DMS53 (cell line): ENCODE data around the gene AKAP9.
"Not testable (repeated sequence)": the region's sequence is repeated elsewhere in the genome, so short reads cannot be mapped to it uniquely, and the experiment has no call there.

Source experiments
- DNase-seq: peaks from one replicate; lab custom pipeline; 2025; lab: John Stamatoyannopoulos, UW

AKAP9 gene

DNA sequence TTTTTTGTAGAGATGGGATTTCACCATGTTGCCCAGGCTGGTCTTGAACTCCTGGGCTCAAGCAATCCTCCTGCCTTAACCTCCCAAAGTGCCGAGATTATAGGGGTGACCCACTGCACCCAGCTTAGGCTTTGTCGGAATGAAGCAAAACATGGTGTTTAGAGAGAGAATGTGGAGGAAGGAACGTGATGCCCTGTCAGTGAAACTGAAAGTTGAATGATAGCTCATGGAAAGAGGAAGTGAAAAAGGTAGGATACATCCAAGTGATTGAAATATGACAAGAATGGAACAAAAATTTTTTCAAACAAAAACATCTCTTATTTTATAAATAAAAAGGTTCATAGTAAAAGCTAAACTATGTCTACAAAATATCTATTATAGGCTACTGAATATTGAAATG, 5.9 kb downstream of the AKAP9 start:
- DNase-seq = no peak

- DNase-seq = no peak
Observed at GRCh38 chr7:91947948-91948347, 7.3 kb downstream of the AKAP9 start.

- peak; percentile 57 for DNase-seq
Observed at GRCh38 chr7:91949221-91950009, 8.8 kb downstream of the AKAP9 start.

DNA sequence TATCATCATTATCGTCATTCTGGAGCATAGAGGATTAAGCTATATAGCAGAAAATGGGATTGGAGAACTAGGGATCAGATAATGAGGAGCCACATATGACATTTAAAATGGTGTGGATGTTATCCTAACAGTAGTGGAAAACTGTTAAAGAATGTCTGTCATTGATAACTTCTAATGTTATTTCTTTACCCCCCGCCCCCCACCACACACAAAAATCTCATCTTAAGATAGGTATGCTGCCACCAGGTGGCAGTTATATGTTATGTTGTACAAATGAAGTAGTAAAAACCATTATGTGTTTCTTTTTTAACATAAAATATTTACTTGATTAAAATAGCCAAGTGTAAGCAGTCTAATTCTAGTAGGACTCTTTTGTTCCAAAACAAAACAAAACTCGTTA, 13.0 kb downstream of the AKAP9 start:
- peak; percentile 70 for DNase-seq

DNA sequence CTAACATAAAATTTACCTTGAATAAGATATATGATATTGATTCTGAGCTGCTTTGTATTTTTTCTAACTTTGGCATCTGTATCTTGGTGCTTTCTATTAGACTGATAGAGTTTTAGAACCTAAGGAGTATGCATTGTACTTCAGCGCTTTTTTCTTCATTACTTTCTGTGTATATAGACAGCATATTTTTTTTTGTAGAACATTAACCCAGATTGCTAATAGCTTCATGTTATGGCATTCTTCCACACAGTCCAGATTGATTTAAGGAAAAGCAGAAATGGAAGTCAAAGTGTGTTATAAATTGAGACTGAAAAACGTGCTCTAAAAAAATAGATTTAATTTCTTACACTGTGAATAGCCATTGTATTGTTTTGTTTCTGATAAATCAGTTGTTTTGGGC, 15.8 kb downstream of the AKAP9 start:
- not testable (repeated sequence) for DNase-seq

DNA sequence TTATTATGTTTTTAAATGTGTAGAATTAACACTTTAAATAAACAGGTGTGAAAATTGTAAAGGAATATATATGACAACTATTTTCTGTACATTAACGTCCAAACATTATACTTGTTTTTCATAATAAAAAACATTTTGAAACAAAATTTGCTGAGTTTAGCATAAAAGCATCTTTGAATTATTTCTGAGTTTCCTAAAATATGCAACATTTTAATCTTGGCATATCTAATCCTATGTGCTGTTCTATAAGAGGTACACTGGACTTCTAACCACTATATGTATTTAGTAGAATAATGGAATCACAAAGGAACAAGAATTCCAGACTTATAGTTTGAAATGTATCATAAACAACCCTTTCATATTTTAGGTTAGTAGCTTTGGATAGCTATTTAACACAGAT, 16.6 kb downstream of the AKAP9 start:
- no peak for DNase-seq

DNA sequence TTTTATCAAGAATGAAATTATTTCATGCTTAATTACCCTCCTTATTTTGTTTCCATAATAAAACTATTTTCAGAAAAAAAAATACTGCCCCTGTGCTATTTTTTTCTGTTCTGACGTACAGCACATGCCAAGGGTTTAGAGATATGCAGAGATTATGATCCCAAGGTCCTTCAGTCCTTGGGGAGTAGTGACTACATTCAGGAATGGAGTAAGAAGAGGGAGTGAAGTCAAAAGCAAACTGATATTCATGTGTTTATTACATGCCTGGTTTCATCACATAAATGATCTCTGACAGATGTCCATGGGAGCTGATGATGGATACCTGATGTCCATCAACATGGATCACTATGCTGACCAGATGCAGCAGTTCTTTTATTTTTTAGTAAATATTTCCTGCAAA, 17.2 kb downstream of the AKAP9 start:
- no peak for DNase-seq

- no peak for DNase-seq
Observed at GRCh38 chr7:91959023-91959422, 18.4 kb downstream of the AKAP9 start.

DNA sequence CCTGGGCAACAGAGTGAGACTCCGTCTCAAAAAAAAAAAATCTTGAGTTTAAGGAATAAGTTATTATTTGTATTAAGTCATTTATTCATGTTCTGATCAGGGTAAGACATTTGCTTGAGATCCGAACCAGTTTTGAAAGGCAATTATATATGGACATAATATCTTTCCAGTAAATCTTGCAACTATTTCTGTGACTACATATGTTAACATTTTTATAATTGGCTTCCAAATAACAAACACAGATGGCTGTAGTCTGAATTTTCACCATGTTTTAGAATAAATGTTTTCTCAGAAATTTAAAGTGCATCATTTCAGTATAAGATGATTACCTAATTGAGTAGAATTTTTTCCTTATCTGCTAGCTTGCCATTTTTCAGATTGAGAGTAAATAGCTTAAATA, 21.2 kb downstream of the AKAP9 start:
- no peak for DNase-seq

- no peak for DNase-seq
Observed at GRCh38 chr7:91962419-91962818, 21.8 kb downstream of the AKAP9 start.

- DNase-seq = not testable (repeated sequence)
Observed at GRCh38 chr7:91967513-91967912, 26.9 kb downstream of the AKAP9 start.

- DNase-seq = no peak
Observed at GRCh38 chr7:91973639-91974038, 33.0 kb downstream of the AKAP9 start.

- no peak for DNase-seq
Observed at GRCh38 chr7:91974066-91974465, 33.4 kb downstream of the AKAP9 start.

GRCh38 chr7:91976743-91977142, 36.1 kb downstream of the AKAP9 start:
- DNase-seq = no peak

GRCh38 chr7:91979590-91979989, 38.9 kb downstream of the AKAP9 start:
- DNase-seq = no peak

- DNase-seq = not testable (repeated sequence)
Observed at GRCh38 chr7:91982352-91982751, 41.7 kb downstream of the AKAP9 start.

DNA sequence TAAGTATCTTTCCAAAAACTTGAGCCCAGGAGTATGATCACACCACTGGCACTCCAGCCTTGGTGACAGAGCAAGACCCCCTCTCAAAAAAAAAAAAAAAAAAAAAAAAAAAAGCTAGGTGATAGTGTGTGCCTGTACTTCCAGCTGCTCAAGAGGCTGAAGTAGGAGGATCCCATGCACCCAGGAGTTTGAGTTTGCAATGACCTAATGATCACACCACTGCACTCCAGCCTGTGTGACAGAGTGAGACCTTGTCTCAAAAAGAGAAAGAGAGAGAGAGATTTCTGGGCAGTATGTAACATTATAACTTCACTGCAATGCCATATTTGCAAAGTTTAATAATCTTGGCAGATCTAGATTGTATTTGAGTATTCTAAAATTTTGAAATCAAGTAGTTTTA, 47.6 kb downstream of the AKAP9 start:
- DNase-seq = no peak

DNA sequence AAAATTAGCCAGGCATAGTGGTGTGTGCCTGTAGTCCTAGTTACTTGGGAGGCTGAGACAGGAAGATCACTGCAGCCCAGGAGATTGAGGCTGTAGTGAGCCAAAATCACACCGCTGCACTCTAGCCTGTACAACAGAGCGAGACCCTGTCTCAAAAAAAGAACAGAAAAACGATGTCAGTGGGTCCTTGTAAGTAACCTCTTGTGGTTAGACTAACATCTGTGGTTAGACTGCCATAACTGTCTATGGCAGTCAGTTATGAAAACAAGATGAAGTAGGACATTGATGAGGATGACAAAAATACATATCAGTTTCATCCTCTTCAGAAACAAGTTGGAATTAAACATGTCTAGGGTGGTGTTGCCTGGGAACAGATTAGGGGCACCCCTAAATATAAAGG, 53.3 kb downstream of the AKAP9 start:
- no peak for DNase-seq

DNA sequence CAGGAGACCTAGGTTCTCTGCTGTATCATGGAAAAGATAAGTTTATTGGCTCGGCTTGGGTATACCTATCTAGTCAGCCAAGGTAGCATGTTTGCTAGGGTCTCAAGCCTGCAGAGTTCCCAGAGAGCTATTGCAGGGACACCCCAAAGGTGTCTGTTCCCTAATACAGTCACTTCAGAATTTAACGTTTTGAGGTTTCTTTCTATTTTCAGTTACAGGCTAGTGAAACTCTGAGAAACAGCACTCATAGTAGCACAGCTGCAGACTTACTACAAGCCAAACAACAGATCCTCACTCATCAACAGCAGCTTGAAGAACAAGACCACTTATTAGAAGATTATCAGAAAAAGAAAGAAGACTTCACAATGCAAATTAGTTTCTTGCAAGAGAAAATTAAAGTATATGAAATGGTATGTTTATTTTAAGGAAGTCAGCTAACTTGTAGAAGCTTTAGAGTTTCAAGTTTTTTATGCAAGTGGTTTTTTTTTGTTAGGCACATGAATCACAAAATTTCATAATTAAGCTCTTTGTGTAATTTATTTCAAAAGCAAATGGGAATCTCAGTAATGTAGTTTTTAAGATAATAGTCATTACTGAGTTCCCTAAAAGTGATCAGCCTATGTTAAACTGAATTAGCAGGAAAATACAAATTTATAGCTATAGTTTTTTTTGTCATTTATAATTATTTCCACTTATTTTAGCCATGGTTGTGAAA, 54.9 kb downstream of the AKAP9 start:
- no peak for DNase-seq

DNA sequence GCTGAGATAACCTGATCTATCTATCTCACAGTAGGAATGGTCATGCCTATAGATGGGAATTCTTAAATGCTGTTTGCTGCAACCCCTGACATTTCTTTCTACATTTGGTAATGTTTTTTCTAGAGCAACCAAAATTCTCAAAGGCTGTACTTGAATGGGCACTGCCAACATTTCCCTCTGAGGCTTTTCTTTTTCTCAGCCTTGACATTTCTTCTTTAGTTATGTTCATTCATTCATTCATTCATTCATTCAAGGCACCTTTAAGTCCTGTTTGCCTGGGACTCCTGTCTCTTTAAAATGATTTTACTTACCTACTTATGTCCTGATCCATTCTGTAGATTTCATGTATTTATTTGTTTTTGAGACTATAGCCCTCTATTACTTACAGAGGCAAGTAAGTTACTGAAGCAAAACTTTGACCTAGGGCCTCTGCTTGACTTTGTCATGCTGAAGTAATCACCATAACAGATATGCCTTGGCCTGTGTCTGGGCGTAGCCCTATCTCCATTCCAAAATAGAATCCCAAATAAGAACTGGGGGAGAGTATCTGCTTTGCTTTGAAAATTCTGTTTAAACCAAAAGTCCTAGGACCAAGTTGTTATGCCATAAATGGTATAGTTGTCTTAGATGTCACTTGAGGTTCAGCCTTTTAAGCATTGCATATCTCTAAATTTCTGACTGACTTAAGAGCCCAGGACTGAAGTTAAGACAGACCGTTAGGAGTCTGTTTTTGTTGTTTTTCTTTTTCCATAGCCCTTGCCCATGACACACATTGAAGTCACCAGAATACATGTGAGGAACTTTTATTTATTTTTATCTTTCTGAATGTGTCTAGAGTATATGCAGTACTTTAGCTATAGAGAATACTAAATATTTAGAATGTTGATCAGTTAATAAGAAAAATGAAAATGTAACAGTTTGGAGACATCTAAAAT, 59.2 kb downstream of the AKAP9 start:
- no peak for DNase-seq

GRCh38 chr7:92002720-92003119, 62.1 kb downstream of the AKAP9 start:
- no peak for DNase-seq

DNA sequence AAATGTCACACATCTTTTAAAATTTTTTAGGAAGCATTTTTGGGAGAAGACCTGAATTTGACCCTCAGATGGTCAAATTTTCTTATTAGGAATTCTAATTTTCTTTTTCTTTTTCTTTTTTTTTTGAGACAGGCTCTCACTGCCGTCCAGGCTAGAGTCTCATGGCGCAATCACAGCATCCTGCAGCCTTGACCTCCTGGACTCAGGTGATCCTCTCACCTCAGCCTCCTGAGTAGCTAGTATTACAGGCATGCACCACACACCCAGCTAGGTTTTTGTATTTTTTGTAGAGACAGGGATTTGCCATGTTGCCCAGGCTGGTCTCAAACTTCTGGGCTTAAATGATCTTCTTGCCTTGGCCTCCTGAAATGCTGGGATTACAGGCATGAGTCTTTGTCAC, 65.4 kb downstream of the AKAP9 start:
- DNase-seq = no peak

- DNase-seq = peak; percentile 13
Observed at GRCh38 chr7:92010215-92010614, 69.6 kb downstream of the AKAP9 start.
